ENCODE data around the gene DRAM1.

DNA sequence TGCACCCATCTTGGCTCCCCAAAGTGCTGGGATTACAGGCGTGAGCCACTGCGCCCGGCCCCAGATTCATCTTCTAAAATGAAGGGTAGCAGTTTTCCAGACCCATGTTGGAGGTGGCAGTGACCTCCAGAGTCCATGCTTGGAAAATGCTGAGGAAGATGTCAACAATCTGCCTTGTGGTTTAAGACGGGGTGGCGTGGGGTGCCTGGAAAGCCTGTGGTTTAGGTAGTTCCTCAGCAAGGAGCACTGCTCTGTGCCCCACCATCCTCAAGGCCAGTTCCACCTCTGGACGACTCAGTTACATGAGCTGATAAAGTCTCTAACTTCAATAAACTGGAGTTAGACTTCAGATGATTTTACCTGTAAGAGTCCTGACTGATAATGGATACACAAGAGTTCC lies 48.6 kb downstream of the DRAM1 start:
- TF ChIP-seq NPAS2 (CRISPR knock-in tag; IDR thresholded peaks at IDR 0.05; ENCODE audit: borderline replicate concordance) (no peak), RAD21 (conservative IDR thresholded peaks at IDR 0.05 in 1 of 2, IDR thresholded peaks at IDR 0.05 in 1 of 2) (no peak), HOXA7 (CRISPR knock-in tag; IDR thresholded peaks at IDR 0.05) (no peak), RCOR1 (IDR thresholded peaks at IDR 0.05; ENCODE audit: low read depth, low read length) (no peak), USF2 (IDR thresholded peaks at IDR 0.05) (no peak), POLR2A (IDR thresholded peaks at IDR 0.05; ENCODE audit: low read length) (no peak), KDM1A (IDR thresholded peaks at IDR 0.05; ENCODE audit: low read depth) (no peak), MAZ (IDR thresholded peaks at IDR 0.05; ENCODE audit: borderline replicate concordance, low read depth, low read length) (no peak), PHF8 (IDR thresholded peaks at IDR 0.05; ENCODE audit: borderline replicate concordance, low read depth) (no peak), HOXB13 (CRISPR knock-in tag; IDR thresholded peaks at IDR 0.05; ENCODE audit: low read depth) (no peak), MAX (IDR thresholded peaks at IDR 0.05) (no peak), REST (IDR thresholded peaks at IDR 0.05) (no peak), CEBPB (IDR thresholded peaks at IDR 0.05) (no peak)
- TF ChIP-seq, protein P1, sequence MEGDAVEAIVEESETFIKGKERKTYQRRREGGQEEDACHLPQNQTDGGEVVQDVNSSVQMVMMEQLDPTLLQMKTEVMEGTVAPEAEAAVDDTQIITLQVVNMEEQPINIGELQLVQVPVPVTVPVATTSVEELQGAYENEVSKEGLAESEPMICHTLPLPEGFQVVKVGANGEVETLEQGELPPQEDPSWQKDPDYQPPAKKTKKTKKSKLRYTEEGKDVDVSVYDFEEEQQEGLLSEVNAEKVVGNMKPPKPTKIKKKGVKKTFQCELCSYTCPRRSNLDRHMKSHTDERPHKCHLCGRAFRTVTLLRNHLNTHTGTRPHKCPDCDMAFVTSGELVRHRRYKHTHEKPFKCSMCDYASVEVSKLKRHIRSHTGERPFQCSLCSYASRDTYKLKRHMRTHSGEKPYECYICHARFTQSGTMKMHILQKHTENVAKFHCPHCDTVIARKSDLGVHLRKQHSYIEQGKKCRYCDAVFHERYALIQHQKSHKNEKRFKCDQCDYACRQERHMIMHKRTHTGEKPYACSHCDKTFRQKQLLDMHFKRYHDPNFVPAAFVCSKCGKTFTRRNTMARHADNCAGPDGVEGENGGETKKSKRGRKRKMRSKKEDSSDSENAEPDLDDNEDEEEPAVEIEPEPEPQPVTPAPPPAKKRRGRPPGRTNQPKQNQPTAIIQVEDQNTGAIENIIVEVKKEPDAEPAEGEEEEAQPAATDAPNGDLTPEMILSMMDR (IDR thresholded peaks at IDR 0.05) = no peak

Measured in A549 (cell line).